Measurements from ENCODE around the gene SLC24A4. TPM values are rescaled to one million over a fixed set of nuclear protein-coding genes. Genes with fewer than 3 reads are reported as not detected.
A peak's percentile ranks its signal among the peaks of the same experiment; 100 is the strongest.
"Not testable (repeated sequence)": the region's sequence is repeated elsewhere in the genome, so short reads cannot be mapped to it uniquely, and the experiment has no call there.

Gene SLC24A4
- total and polyA plus RNA-seq, 5 experiments from 2014 or later, result 0.05 TPM; not detected in 4

GRCh38 chr14:92400579-92401444 is 77.8 kb downstream of the SLC24A4 start:
- Mint-ChIP-seq H3K4me1 (peaks cover 0 to 21% (median under 1%) of the 10 kb centered on the region in 4 donors), H3K36me3 (peaks cover 0 to 5% (median 4%) of the 10 kb centered on the region in 3 donors), H3K9me3 (peaks cover 0 to 6% (median 4%) of the 10 kb centered on the region in 9 donors), H3K27ac (peak overlapping the region in 2 of 10 donors; percentile 4 to 23), H3K27me3 (peaks cover 0 to 3% (median 1%) of the 10 kb centered on the region in 5 donors), H3K4me3 (peak overlapping the region in 1 of 10 donors; percentile 3)
- ATAC-seq, result no peak
- DNase-seq, result no peak
- POLR2A ChIA-PET, result interaction anchor here (0.7 kb wide), 1 partner anchor 180 kb away, joined by 3 read pairs; no protein-coding TSS in a partner anchor

- DNase-seq, result no peak
- Mint-ChIP-seq H3K27me3 (peaks cover 0 to 3% (median 1%) of the 10 kb centered on the region in 5 donors), H3K27ac (no peak overlapping the region), H3K4me1 (peaks cover 0 to 21% (median under 1%) of the 10 kb centered on the region in 4 donors), H3K4me3 (no peak overlapping the region), H3K36me3 (peaks cover 0 to 5% (median 4%) of the 10 kb centered on the region in 3 donors), H3K9me3 (peaks cover 0 to 6% (median 5%) of the 10 kb centered on the region in 9 donors)
- POLR2A ChIA-PET, result no interaction called here
- ATAC-seq, result no peak
These were observed 78.6 kb downstream of the SLC24A4 start for GRCh38 chr14:92401561-92401960.

GRCh38 chr14:92402500-92402899 is 79.5 kb downstream of the SLC24A4 start:
- POLR2A ChIA-PET, DNase-seq, H3K27ac Mint-ChIP-seq, H3K4me3 Mint-ChIP-seq, ATAC-seq, H3K27me3 Mint-ChIP-seq: not testable (repeated sequence)
- Mint-ChIP-seq H3K9me3 (peaks cover 0 to 13% (median 6%) of the 10 kb centered on the region in 9 donors), H3K36me3 (peaks cover 0 to 14% (median 4%) of the 10 kb centered on the region in 3 donors), H3K4me1 (peaks cover 0 to 18% (median under 1%) of the 10 kb centered on the region in 4 donors)

- no peak overlapping the region for H3K27ac Mint-ChIP-seq
- peaks cover 0 to 18% (median 0%) of the 10 kb centered on the region in 4 donors for H3K4me1 Mint-ChIP-seq
- no peak for DNase-seq
- H3K27me3 Mint-ChIP-seq, result peaks cover 0 to 3% (median 0%) of the 10 kb centered on the region in 5 donors
- peaks cover 0 to 15% (median 6%) of the 10 kb centered on the region in 9 donors for H3K9me3 Mint-ChIP-seq
- no peak for ATAC-seq
- peaks cover 0 to 14% (median 4%) of the 10 kb centered on the region in 3 donors for H3K36me3 Mint-ChIP-seq
- no peak overlapping the region for H3K4me3 Mint-ChIP-seq
- POLR2A ChIA-PET, result no interaction called here
These were observed 81.1 kb downstream of the SLC24A4 start for GRCh38 chr14:92404018-92404417.

- H3K4me3 Mint-ChIP-seq, result no peak overlapping the region
- H3K27me3 Mint-ChIP-seq, result peaks cover 0 to 3% (median 0%) of the 10 kb centered on the region in 5 donors
- no peak overlapping the region for H3K27ac Mint-ChIP-seq
- H3K36me3 Mint-ChIP-seq, result peaks cover 0 to 14% (median 4%) of the 10 kb centered on the region in 3 donors
- peaks cover 0 to 18% (median 0%) of the 10 kb centered on the region in 4 donors for H3K4me1 Mint-ChIP-seq
- POLR2A ChIA-PET, result no interaction called here
- ATAC-seq, result no peak
- no peak for DNase-seq
- peaks cover 0 to 15% (median 6%) of the 10 kb centered on the region in 9 donors for H3K9me3 Mint-ChIP-seq
These were observed 81.5 kb downstream of the SLC24A4 start for GRCh38 chr14:92404421-92404820.

- Mint-ChIP-seq H3K27ac (peak overlapping the region in 1 of 10 donors; percentile 54), H3K4me3 (no peak overlapping the region), H3K9me3 (peaks cover 0 to 15% (median 6%) of the 10 kb centered on the region in 9 donors), H3K27me3 (peaks cover 0 to 2% (median 0%) of the 10 kb centered on the region in 5 donors), H3K4me1 (peaks cover 0 to 16% (median 0%) of the 10 kb centered on the region in 4 donors), H3K36me3 (peaks cover 0 to 14% (median 4%) of the 10 kb centered on the region in 3 donors)
- POLR2A ChIA-PET, result no interaction called here
- ATAC-seq, result no peak
- DNase-seq, result no peak
These were observed 82.0 kb downstream of the SLC24A4 start for GRCh38 chr14:92404938-92405337.

GRCh38 chr14:92407410-92407809 is 84.4 kb downstream of the SLC24A4 start:
- Mint-ChIP-seq H3K27ac (no peak overlapping the region), H3K36me3 (peaks cover 0 to 11% (median 3%) of the 10 kb centered on the region in 3 donors), H3K27me3 (peaks cover 0 to 4% (median 0%) of the 10 kb centered on the region in 5 donors), H3K4me1 (peaks cover 0 to 4% (median under 1%) of the 10 kb centered on the region in 4 donors), H3K9me3 (peaks cover 0 to 12% (median 3%) of the 10 kb centered on the region in 9 donors), H3K4me3 (no peak overlapping the region)
- no peak for ATAC-seq
- POLR2A ChIA-PET, result no interaction called here
- no peak for DNase-seq

GRCh38 chr14:92409043-92409442 is 86.1 kb downstream of the SLC24A4 start:
- no peak overlapping the region for H3K27ac Mint-ChIP-seq
- peaks cover 0 to 9% (median 2%) of the 10 kb centered on the region in 5 donors for H3K27me3 Mint-ChIP-seq
- POLR2A ChIA-PET, result no interaction called here
- H3K4me3 Mint-ChIP-seq, result no peak overlapping the region
- peaks cover 0 to 11% (median 2%) of the 10 kb centered on the region in 9 donors for H3K9me3 Mint-ChIP-seq
- peaks cover 0 to 10% (median 0%) of the 10 kb centered on the region in 3 donors for H3K36me3 Mint-ChIP-seq
- peaks cover 0 to 4% (median under 1%) of the 10 kb centered on the region in 4 donors for H3K4me1 Mint-ChIP-seq
- ATAC-seq (no peak), DNase-seq (no peak)

- POLR2A ChIA-PET, result no interaction called here
- no peak for ATAC-seq
- Mint-ChIP-seq H3K9me3 (peaks cover 0 to 9% (median 2%) of the 10 kb centered on the region in 9 donors), H3K27me3 (peaks cover 0 to 7% (median 2%) of the 10 kb centered on the region in 5 donors), H3K27ac (peak overlapping the region in 1 of 10 donors; percentile 2), H3K4me3 (no peak overlapping the region), H3K4me1 (peaks cover 2 to 7% (median 3%) of the 10 kb centered on the region in 4 donors), H3K36me3 (peaks cover 0 to 10% (median 0%) of the 10 kb centered on the region in 3 donors)
- no peak for DNase-seq
These were observed 88.2 kb downstream of the SLC24A4 start for GRCh38 chr14:92411135-92411534.

DNA sequence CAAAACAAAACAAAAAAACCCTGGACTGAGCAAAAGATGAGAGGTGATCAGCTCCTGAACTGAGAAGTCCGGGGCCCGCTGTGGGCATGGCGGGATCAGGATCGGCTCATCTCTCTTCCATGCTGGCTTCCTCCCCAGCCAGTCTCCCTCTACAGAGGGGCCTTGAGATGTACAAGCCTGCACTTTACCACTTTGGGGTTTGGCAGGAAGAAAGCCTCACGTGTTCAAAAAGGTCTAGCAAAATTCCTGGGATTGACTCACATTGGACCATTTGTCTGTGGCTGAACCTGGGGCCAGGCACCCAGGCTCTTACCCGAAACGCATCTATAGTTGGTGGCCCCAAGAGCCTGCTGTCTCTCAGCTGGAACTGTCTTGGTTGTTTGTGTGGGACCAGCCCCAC is 89.0 kb downstream of the SLC24A4 start:
- H3K9me3 Mint-ChIP-seq, result peaks cover 0 to 5% (median 0%) of the 10 kb centered on the region in 9 donors
- DNase-seq, result no peak
- POLR2A ChIA-PET, result no interaction called here
- H3K36me3 Mint-ChIP-seq, result peaks cover 0 to 6% (median 0%) of the 10 kb centered on the region in 3 donors
- H3K4me3 Mint-ChIP-seq, result no peak overlapping the region
- no peak for ATAC-seq
- H3K27ac Mint-ChIP-seq, result no peak overlapping the region
- peaks cover 2 to 7% (median 3%) of the 10 kb centered on the region in 4 donors for H3K4me1 Mint-ChIP-seq
- H3K27me3 Mint-ChIP-seq, result peaks cover 0 to 7% (median 2%) of the 10 kb centered on the region in 5 donors

DNA sequence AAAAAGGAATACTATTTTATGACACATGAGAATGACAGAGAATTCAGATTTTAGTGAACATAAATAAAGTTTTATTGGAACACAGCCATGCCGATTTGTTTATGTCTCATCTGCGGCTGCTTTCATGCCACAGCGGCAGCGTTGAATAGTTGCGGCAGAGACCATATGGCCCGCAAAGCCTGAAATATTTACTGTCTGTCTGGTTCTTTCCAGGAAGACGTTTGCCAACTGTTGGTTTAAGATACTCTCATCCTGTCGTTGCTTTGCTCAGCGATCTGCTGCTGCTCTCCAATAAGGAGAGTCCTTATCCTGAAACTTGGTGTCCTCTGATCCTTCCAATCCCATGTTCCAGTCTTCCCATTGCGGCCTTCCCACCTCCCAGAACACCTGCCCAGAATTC is 89.9 kb downstream of the SLC24A4 start:
- ATAC-seq (no peak), DNase-seq (no peak)
- no peaks in the 10 kb centered on the region for H3K36me3 Mint-ChIP-seq
- H3K4me3 Mint-ChIP-seq, result no peak overlapping the region
- H3K9me3 Mint-ChIP-seq, result peaks cover 0 to 2% (median 0%) of the 10 kb centered on the region in 9 donors
- H3K27me3 Mint-ChIP-seq, result peaks cover 0 to 7% (median 2%) of the 10 kb centered on the region in 5 donors
- peak overlapping the region in 2 of 10 donors; percentile 36 to 79 for H3K27ac Mint-ChIP-seq
- peaks cover 2 to 5% (median 3%) of the 10 kb centered on the region in 4 donors for H3K4me1 Mint-ChIP-seq
- POLR2A ChIA-PET, result no interaction called here

GRCh38 chr14:92413379-92413778 is 90.4 kb downstream of the SLC24A4 start:
- Mint-ChIP-seq H3K27me3 (peaks cover 0 to 7% (median 2%) of the 10 kb centered on the region in 5 donors), H3K27ac (peak overlapping the region in 2 of 10 donors; percentile 0 to 36), H3K9me3 (peaks cover 0 to 3% (median 0%) of the 10 kb centered on the region in 9 donors), H3K4me1 (peaks cover 2 to 4% (median 3%) of the 10 kb centered on the region in 4 donors), H3K4me3 (no peak overlapping the region), H3K36me3 (no peaks in the 10 kb centered on the region)
- DNase-seq (no peak), ATAC-seq (no peak)
- POLR2A ChIA-PET, result no interaction called here

Data from naive thymus-derived CD8-positive, alpha-beta T cell (primary cell).